Spinal cord (tissue), 10 donors: Measurements from ENCODE around the gene KDM7A. TPM values are rescaled to one million over a fixed set of nuclear protein-coding genes. Genes with fewer than 3 reads are reported as not detected.
"Not testable (repeated sequence)": the region's sequence is repeated elsewhere in the genome, so short reads cannot be mapped to it uniquely, and the experiment has no call there.

ENCODE experiments used
- DNase-seq, 6 donors: peaks; one replicate each; pipeline versions ENCODE4 v3.0.0 to v3.0.0-alpha.2; 2013 to 2015; ENCODE audit warnings: low spot score in 6 of 6, low read depth in 4 of 6
- H3K27ac ChIP-seq: one replicate; pipeline ENCODE4 v1.5.1; 2013; ENCODE audit warnings: low read depth, low read length, control low read depth
- H3K27me3 ChIP-seq: one replicate; pipeline ENCODE4 v1.6.1; 2013; ENCODE audit warnings: low read length; ENCODE audit not compliant: control insufficient read depth, insufficient read depth
- H3K36me3 ChIP-seq: one replicate; pipeline ENCODE4 v1.6.1; 2013; ENCODE audit warnings: low read length; ENCODE audit not compliant: control insufficient read depth, insufficient read depth
- H3K4me1 ChIP-seq: one replicate; pipeline ENCODE4 v1.6.1; 2013; ENCODE audit warnings: low read length; ENCODE audit not compliant: control insufficient read depth, insufficient read depth
- H3K4me3 ChIP-seq: one replicate; pipeline ENCODE4 v1.5.1; 2013; ENCODE audit warnings: low read depth, low read length, control low read depth
- H3K9me3 ChIP-seq: one replicate; pipeline ENCODE4 v1.6.1; 2013; ENCODE audit warnings: low read length; ENCODE audit not compliant: control insufficient read depth, insufficient read depth
- WGBS: methylation state at CpG from one replicate; pipeline ENCODE4 v1.1.5; 2013; ENCODE audit warnings: missing lambda C conversion rate; ENCODE audit not compliant: insufficient coverage; 5-methylcytosine and 5-hydroxymethylcytosine counted together
- polyA plus RNA-seq, 2 donors: library from polyadenylated mRNA; unstranded; fragments of 120-200 nt; gene quantifications; one replicate each; pipeline ENCODE4 v1.2.1, GENCODE V29; 2013; ENCODE audit not compliant: insufficient read length in 2 of 2
- total RNA-seq, 2 donors: library from RNA; depleted of rRNA in 1 of 2; stranded (reverse); fragments of 120-200 nt in 1 of 2; fragments of >200 nt in 1 of 2; gene quantifications; one replicate each; pipeline versions ENCODE4 v1.2.3 to v1.2.4, GENCODE V29; 2013 to 2014
- donor health status: healthy.

Gene KDM7A
- total and polyA plus RNA-seq, 4 donors, result 9.1 to 16.8 (median 9.2) TPM

GRCh38 chr7:140108777-140109176, 68.0 kb downstream of the KDM7A start:
- H3K4me1 ChIP-seq, H3K27me3 ChIP-seq: not testable (repeated sequence)
- WGBS, result 98% methylated on average over 6 of the region's 8 CpGs

GRCh38 chr7:140096459-140096858, 80.3 kb downstream of the KDM7A start:
- Histone ChIP-seq H3K27me3 (no peaks in the 10 kb centered on the region), H3K4me1 (no peaks in the 10 kb centered on the region), H3K36me3 (peaks cover 1% of the 10 kb centered on the region), H3K9me3 (no peaks in the 10 kb centered on the region), H3K4me3 (no peak overlapping the region), H3K27ac (no peak overlapping the region)
- no peak for DNase-seq
- WGBS, result 43% methylated on average over 1 of the region's 4 CpGs

More at GRCh38 chr7:140108777-140109176, 68.0 kb downstream of the KDM7A start:
- DNase-seq, H3K4me3 ChIP-seq, H3K9me3 ChIP-seq, H3K27ac ChIP-seq, H3K36me3 ChIP-seq: not testable (repeated sequence)

DNA sequence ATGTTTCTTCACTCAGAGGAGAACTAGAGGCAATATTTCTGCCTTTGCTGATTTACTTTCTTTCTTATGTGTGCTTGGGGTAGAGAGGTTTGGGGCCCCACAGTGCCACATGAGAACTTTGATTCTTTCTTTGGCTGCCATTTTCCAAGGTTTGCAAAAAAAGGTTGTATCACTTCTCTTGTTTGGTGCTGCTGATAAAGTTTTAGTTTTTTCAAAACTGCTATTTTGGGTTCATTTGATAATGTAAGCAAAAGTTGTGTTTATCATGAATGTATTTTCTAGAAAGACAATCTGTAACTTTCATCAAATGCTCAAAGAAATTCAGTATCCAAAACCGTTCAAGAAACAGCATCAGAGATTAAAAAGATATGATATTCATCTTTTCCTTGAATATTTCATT, 83.4 kb downstream of the KDM7A start:
- H3K36me3 ChIP-seq, result peaks cover 7% of the 10 kb centered on the region
- WGBS, result no CpG with 5 or more reads among the region's 1 CpG
- no peak for DNase-seq

DNA sequence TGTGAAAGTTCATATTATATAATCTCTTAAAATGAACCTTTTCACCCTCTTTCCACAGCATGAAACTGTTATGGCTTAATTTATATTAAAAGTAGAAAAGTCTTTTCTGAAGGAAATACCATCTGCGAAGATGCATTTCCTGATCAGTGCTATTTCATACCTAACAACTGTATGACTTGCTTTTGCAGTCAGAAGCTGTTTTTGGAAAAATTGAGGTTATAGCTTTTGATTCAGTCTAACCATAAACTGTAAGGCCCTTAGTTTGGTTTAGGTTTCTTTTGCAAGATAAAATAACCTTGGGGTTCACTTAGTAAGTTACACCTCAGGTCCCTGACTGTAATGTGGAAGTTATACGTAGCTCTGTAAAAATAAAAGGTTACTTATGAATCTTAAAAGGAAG, 91.3 kb downstream of the KDM7A start:
- H3K36me3 ChIP-seq, result no peaks in the 10 kb centered on the region
- no peak overlapping the region for H3K4me3 ChIP-seq
- WGBS, result no CpG with 5 or more reads among the region's 2 CpGs
- no peaks in the 10 kb centered on the region for H3K27me3 ChIP-seq
- no peaks in the 10 kb centered on the region for H3K9me3 ChIP-seq
- H3K27ac ChIP-seq, result no peak overlapping the region
- no peak for DNase-seq
- H3K4me1 ChIP-seq, result no peaks in the 10 kb centered on the region

More for the DNA sequence above, 83.4 kb downstream of the KDM7A start:
- Histone ChIP-seq H3K27ac (no peak overlapping the region), H3K4me1 (no peaks in the 10 kb centered on the region), H3K4me3 (no peak overlapping the region), H3K9me3 (no peaks in the 10 kb centered on the region), H3K27me3 (no peaks in the 10 kb centered on the region)

- Histone ChIP-seq H3K36me3 (no peaks in the 10 kb centered on the region), H3K4me1 (no peaks in the 10 kb centered on the region), H3K4me3 (no peak overlapping the region), H3K27me3 (no peaks in the 10 kb centered on the region), H3K9me3 (no peaks in the 10 kb centered on the region), H3K27ac (no peak overlapping the region)
- 58% methylated on average over 8 of the region's 8 CpGs for WGBS
- no peak for DNase-seq
Observed at GRCh38 chr7:140084972-140085371, 91.8 kb downstream of the KDM7A start.

GRCh38 chr7:140084142-140084655, 92.6 kb downstream of the KDM7A start:
- Histone ChIP-seq H3K9me3 (no peaks in the 10 kb centered on the region), H3K4me3 (no peak overlapping the region), H3K4me1 (no peaks in the 10 kb centered on the region), H3K27ac (no peak overlapping the region), H3K36me3 (no peaks in the 10 kb centered on the region), H3K27me3 (no peaks in the 10 kb centered on the region)
- no peak for DNase-seq
- 86% methylated on average over 4 of the region's 4 CpGs for WGBS

DNA sequence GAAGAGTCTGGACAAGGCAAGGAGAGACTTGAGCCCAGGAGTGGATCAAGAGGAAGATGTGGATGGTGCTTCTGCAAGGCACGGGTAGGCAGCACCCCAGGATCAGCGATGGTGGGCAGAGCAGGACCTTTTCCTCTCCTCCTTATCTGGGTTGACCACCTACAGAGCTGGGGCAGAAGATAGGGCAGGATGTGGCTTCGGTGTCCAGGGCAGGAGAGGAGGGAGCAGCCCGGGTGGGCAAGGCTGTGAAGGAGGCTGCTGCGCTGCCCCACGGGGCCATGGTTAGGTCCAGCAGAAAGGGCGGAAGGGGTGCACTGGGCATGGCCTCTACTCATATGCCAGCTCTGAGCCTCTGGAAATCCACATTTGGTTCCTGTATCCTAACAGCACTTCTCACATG, 94.0 kb downstream of the KDM7A start:
- Histone ChIP-seq H3K27me3 (no peaks in the 10 kb centered on the region), H3K27ac (no peak overlapping the region), H3K9me3 (no peaks in the 10 kb centered on the region), H3K4me1 (no peaks in the 10 kb centered on the region), H3K4me3 (no peak overlapping the region), H3K36me3 (no peaks in the 10 kb centered on the region)
- WGBS, result 100% methylated on average over 6 of the region's 7 CpGs
- DNase-seq, result no peak

DNA sequence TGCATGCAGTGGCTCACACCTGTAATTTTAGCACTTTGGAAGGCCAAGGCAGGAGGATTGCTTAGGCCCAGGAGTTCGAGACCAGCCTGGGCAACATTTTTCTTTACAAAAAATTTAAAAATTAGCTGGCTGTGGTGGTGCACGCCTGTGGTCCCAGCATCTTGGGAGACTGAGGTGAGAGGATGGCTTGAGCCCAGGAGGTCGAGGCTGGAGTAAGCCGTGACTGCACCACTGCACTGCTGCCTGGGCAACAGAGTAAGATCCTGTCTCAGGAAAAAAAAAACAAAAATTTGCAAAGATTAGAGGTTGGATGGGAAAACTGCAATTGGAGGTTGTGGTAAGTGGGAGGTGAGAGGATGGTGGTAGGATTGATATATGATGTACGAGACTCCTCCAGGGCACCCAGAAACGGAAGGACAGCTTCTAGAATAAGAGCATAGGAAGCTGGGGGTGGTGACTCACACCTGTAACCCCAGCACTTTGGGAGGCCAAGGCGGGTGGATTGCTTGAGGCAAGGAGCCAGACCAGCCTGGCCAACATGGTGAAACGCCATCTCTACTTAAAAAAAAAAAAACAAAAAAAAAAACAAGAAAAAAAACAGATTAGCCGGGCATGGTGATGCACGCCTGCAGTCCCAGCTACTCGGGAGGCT, 94.9 kb downstream of the KDM7A start:
- H3K36me3 ChIP-seq, result no peaks in the 10 kb centered on the region
- WGBS, result 97% methylated on average over 8 of the region's 11 CpGs
- DNase-seq, result no peak
- no peak overlapping the region for H3K27ac ChIP-seq
- no peaks in the 10 kb centered on the region for H3K4me1 ChIP-seq
- H3K27me3 ChIP-seq, result no peaks in the 10 kb centered on the region
- no peaks in the 10 kb centered on the region for H3K9me3 ChIP-seq
- H3K4me3 ChIP-seq, result no peak overlapping the region

- Histone ChIP-seq H3K36me3 (no peaks in the 10 kb centered on the region), H3K27me3 (no peaks in the 10 kb centered on the region), H3K27ac (no peak overlapping the region), H3K4me1 (no peaks in the 10 kb centered on the region), H3K4me3 (no peak overlapping the region), H3K9me3 (no peaks in the 10 kb centered on the region)
- whole genome bisulfite sequencing, result 68% methylated on average over 7 of the region's 7 CpGs
- DNase-seq, result peak in 1 of 6 donors; percentile 6
Observed at GRCh38 chr7:140080919-140081318, 95.9 kb downstream of the KDM7A start.

GRCh38 chr7:140079121-140079536, 97.7 kb downstream of the KDM7A start:
- 64% methylated on average over 4 of the region's 6 CpGs for WGBS
- H3K27me3 ChIP-seq, result no peaks in the 10 kb centered on the region
- DNase-seq, result no peak
- no peaks in the 10 kb centered on the region for H3K36me3 ChIP-seq
- no peak overlapping the region for H3K4me3 ChIP-seq
- H3K9me3 ChIP-seq, result no peaks in the 10 kb centered on the region
- H3K4me1 ChIP-seq, result no peaks in the 10 kb centered on the region
- no peak overlapping the region for H3K27ac ChIP-seq
